IPS DF 6.9 (cell line): ENCODE data around the gene KRTAP4-2.
"Not testable (repeated sequence)": the region's sequence is repeated elsewhere in the genome, so short reads cannot be mapped to it uniquely, and the experiment has no call there.

Experiments
- DNase-seq: peaks from one replicate; pipeline ENCODE4 v3.0.0-alpha.2; 2013; ENCODE audit warnings: low read depth, low spot score
- H3K27ac ChIP-seq: one replicate; pipeline ENCODE4 v1.5.1; 2013; ENCODE audit warnings: low read length, control low read depth
- H3K27me3 ChIP-seq: 2 replicates; pipeline ENCODE4 v1.6.1; 2013; ENCODE audit warnings: mild to moderate bottlenecking, low read length; ENCODE audit not compliant: control insufficient read depth, insufficient read depth
- H3K36me3 ChIP-seq: 2 replicates; pipeline ENCODE4 v1.6.1; 2013; ENCODE audit warnings: low read length; ENCODE audit not compliant: control insufficient read depth, insufficient read depth
- H3K4me1 ChIP-seq: 2 replicates; pipeline ENCODE4 v1.6.1; 2013; ENCODE audit warnings: low read length; ENCODE audit not compliant: control insufficient read depth, insufficient read depth
- H3K4me3 ChIP-seq: 2 replicates; pipeline ENCODE4 v1.5.1; 2013; ENCODE audit warnings: mild to moderate bottlenecking, low read length
- H3K9me3 ChIP-seq: 2 replicates; pipeline ENCODE4 v1.6.1; 2013; ENCODE audit warnings: low read length, inconsistent platforms; ENCODE audit not compliant: control insufficient read depth, insufficient read depth
- WGBS: extraction: QIAGEN DNeasy Blood & Tissue Kit; methylation state at CpG from one replicate; pipeline ENCODE4 v1.1.7; 2013; ENCODE audit warnings: mixed read lengths, missing lambda C conversion rate; ENCODE audit not compliant: insufficient read length, insufficient coverage; 5-methylcytosine and 5-hydroxymethylcytosine counted together

Gene KRTAP4-2

DNA sequence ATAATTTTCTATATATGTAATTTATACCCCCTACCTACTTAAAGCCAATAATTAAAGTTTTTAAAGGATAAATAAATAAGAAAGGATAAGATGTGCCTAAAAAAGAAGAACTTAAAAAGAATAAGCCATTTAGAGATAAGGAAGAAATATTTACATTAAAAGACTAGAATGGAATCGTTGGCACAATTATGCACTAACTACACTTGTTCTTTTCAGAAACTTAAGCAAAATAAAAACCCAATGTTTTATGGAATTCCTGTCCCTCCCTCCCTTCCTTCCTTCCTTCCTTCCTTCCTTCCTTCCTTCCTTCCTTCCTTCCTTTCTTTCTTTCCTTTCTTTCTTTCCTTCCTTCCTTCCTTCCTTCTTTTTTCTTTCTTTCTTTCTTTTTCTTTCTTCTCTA lies 33.2 kb downstream of the KRTAP4-2 start:
- no peaks in the 10 kb centered on the region for H3K36me3 ChIP-seq
- WGBS, result no CpG with 5 or more reads among the region's 1 CpG
- H3K4me1 ChIP-seq, result no peaks in the 10 kb centered on the region
- no peaks in the 10 kb centered on the region for H3K27me3 ChIP-seq
- no peak overlapping the region for H3K27ac ChIP-seq
- no peak overlapping the region for H3K4me3 ChIP-seq
- DNase-seq, result no peak
- no peaks in the 10 kb centered on the region for H3K9me3 ChIP-seq

DNA sequence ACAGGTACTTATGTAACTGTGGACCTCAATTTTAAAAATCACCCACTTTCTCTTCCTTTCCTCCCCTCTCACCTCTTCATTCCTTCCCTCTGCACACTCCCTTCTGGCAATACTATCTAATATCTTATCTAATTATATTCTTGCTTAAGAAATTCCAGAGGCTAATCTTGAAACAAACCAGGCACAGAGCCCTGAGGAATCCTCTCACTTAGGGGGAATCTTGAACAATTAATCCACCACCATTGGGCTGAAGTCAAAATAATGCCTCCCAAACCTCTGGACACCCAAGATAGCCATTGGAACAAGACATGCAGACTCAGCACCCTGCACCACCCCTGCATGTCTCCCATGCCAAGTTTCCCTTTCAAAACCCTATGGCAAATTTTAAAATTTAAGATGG lies 36.7 kb downstream of the KRTAP4-2 start:
- DNase-seq, result no peak
- no peaks in the 10 kb centered on the region for H3K4me1 ChIP-seq
- no peak overlapping the region for H3K4me3 ChIP-seq
- no peak overlapping the region for H3K27ac ChIP-seq
- H3K27me3 ChIP-seq, result no peaks in the 10 kb centered on the region
- H3K9me3 ChIP-seq, result no peaks in the 10 kb centered on the region
- no peaks in the 10 kb centered on the region for H3K36me3 ChIP-seq

DNA sequence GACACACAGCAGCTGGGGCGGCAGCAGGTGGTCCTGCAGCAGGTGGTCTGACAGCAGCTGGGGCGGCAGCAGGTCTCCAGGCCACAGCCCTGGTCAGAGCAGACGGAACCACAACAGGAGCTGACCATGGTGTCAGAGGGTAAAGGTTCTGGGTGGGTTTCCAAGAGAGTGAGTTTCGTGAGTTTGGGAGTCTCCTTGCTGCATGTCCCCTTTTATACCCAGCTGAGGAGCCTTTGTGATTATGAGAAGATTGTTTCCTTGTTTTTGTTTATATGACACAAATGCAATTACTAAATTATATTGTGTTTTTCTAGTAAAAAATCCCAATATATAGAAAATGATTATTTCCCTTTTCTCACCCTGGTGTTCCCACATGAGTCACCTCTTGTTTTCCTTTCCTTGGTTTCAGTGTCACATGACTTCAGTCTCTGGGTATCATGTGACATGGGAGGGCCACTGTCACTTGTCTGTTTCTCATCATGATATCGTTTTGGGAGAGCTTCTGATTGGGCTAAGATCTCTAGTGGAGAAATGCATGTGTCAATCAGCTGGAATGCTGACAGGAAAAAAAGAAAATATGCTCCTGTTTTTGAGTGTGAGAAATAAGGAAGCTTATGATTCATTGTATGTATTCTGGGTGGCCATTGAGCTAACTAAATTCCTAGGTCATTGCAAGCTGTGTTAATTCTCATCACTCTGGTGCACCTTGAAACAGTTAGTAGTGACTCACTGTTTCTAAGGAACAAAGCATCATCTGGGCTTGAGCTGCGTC lies 37.5 kb downstream of the KRTAP4-2 start, which contains the start of gene KRTAP4-6:
TSS of gene KRTAP4-6 (minus strand) at position 185 of the 772 bp plus-strand sequence. CDS start at position 128, 57 bp downstream.
- Histone ChIP-seq H3K27ac (no peak within 1 kb of the TSS), H3K4me3 (no peak within 1 kb of the TSS), H3K9me3 (no peaks in the 10 kb centered on the region), H3K36me3 (no peaks in the 10 kb centered on the region), H3K27me3 (no peaks in the 10 kb centered on the region), H3K4me1 (no peaks in the 10 kb centered on the region)
- no peak for DNase-seq
- WGBS, result no CpG with 5 or more reads among the region's 6 CpGs

DNA sequence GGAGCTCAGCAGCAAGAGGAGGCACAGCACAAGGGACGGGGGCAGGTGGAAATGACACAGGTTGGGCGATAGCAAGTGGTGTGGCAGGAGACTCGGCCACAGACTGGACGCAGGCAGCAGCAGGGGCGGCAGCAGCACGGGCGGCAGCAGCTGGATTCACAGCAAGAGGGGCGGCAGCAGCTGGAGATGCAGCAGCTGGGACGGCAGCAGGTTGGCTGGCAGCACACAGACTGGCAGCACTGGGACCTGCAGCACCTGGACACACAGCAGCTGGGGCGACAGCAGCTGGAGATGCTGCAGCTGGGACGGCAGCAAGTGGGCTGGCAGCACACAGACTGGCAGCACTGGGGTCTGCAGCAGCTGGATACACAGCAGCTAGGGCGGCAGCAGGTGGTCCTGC lies 38.2 kb downstream of the KRTAP4-2 start:
- H3K27ac ChIP-seq, H3K27me3 ChIP-seq, H3K4me3 ChIP-seq, H3K36me3 ChIP-seq, H3K9me3 ChIP-seq, H3K4me1 ChIP-seq, DNase-seq: not testable (repeated sequence)
- no CpG with 5 or more reads among the region's 12 CpGs for WGBS

DNA sequence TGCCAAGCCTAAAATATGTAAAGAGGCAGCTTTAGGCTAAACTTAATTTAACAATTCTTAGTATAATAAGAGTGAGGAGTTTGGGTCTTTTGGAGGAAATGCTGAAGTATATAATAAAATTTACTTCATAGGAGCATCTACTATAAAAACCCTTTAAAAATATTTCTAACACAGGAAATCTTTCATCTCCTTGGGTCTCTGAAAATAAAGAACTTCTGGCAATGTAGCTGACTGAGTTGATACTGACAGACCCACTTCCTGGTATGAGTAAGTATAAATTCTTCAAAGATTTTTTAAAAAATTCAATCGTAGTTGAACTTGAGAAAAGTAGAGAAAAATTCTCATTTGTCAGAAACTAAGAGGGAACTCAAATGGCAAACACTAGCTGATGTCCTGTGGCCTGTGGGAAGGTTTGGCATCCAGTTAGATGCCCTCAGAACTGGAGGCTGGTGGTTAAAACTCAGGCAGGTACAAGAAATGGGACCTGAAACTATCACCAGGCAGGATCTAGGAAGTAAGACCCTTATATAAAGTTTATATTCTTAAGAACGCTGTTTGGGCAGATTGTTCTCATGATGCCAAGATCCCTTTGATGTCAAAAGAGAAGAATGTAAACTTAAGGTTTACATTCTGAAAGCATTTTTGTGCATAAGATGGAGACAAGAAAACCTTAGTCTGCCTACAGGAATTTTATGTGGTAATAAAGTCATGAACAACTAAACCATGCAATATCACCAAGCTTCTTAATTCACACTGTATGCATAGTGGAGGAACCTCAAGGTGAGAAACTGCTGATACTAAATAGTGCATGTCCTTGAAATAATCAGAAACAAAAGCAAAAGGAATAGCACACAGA lies 43.9 kb downstream of the KRTAP4-2 start:
- no peaks in the 10 kb centered on the region for H3K36me3 ChIP-seq
- WGBS, result no CpG with 5 or more reads among the region's 2 CpGs
- no peaks in the 10 kb centered on the region for H3K9me3 ChIP-seq
- H3K4me1 ChIP-seq, result no peaks in the 10 kb centered on the region
- no peak overlapping the region for H3K4me3 ChIP-seq
- no peak for DNase-seq
- H3K27ac ChIP-seq, result no peak overlapping the region
- H3K27me3 ChIP-seq, result no peaks in the 10 kb centered on the region

DNA sequence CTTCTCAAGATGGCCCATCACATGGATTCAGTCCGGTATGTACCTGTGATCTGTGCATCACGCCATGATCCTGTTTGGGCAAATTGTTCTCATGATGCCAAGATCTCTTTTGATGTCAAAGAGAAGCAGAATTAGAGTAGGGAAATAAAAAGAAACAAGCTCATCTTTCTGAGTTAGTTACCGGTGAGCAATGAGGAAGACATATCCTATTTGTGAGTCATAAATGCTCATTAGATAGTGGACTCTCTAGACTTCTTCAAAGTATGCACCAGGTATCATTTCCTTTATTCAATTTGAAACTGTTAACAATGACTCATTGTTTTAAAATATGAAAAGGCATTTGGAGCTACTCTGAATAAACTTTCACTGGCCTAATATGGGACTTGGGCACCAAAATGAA lies 46.0 kb downstream of the KRTAP4-2 start:
- DNase-seq, result no peak
- Histone ChIP-seq H3K27me3 (no peaks in the 10 kb centered on the region), H3K4me1 (no peaks in the 10 kb centered on the region), H3K27ac (no peak overlapping the region), H3K4me3 (no peak overlapping the region), H3K36me3 (no peaks in the 10 kb centered on the region), H3K9me3 (no peaks in the 10 kb centered on the region)
- WGBS, result no CpG with 5 or more reads among the region's 3 CpGs
